22Rv1 (cell line): Measurements from ENCODE around the gene PYROXD2.
A peak's percentile ranks its signal among the peaks of the same experiment; 100 is the strongest.

Experiments
- H3K27ac ChIP-seq: fragments of 450-650 bp; 2 replicates; pipeline ENCODE4 v1.5.1; 2017
- CTCF ChIP-seq: fragments of 450-650 bp; IDR thresholded peaks from 2 replicates; pipeline ENCODE4 v1.5.1; 2017; ENCODE audit warnings: mild to moderate bottlenecking
- ZFX ChIP-seq: fragments of 450-650 bp; IDR thresholded peaks from 2 replicates; pipeline ENCODE4 v1.6.1; 2017; ENCODE audit warnings: antibody characterized with exemption, borderline replicate concordance

The PYROXD2 gene

GRCh38 chr10:98446151-98446660 is 31.2 kb upstream of the PYROXD2 start:
- no peak for TF ChIP-seq CTCF
- no peak for TF ChIP-seq ZFX
- H3K27ac ChIP-seq: peak overlapping the region; percentile 57

DNA sequence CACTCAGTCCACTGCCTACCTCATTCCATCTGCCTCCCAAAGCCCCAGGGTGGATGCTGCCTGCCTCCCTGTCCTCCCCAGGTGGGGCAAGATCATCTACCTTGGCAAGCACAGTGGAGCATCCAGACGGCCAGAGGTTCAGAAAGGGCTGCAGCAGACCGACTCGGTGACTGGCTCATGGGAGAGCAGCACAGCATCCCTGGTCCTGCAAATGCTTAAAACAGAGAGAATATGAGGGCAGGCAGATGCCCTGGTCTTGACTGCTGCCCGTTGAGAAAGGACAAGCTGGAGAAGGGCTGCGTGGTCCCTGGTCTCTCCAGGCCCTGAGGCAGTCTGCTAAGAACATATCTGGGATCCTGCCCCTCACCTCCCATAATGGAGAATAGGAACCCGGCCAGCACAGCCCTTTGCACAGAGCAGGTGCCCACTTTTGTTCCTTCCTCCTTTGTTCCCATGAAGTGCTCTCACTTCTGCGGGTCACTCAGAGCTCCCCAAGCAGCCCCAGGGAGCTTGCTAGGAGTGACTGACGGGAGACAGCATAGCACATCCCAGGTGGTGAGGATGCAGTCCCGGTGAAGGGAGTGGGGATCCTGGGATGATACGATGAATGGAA is 30.3 kb upstream of the PYROXD2 start:
- H3K27ac ChIP-seq: no peak overlapping the region
- TF ChIP-seq CTCF (no peak), ZFX (no peak)

GRCh38 chr10:98444314-98445006 is 29.5 kb upstream of the PYROXD2 start:
- no peak overlapping the region for H3K27ac ChIP-seq

DNA sequence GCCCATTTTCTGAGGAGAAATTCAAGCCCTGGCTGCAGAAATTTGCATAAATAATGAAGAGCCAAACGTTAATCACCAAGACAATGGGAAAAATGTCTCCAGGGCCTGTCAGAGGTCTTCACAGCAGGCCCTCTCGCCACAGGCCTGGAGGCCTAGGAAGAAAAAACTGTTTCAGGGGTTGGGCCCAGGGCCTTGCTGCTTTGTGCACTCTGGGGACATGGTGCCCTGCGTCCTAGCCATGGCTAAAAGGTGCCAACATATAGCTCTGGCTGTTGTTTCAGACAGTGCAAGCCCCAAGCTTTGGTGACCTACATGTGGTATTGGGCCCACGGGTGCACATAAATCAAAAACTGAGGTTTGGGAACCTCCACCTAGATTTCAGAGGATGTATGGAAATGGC is 23.7 kb upstream of the PYROXD2 start:
- H3K27ac ChIP-seq: no peak overlapping the region
- TF ChIP-seq ZFX: no peak
- no peak for TF ChIP-seq CTCF

More at GRCh38 chr10:98444314-98445006, 29.5 kb upstream of the PYROXD2 start:
- TF ChIP-seq CTCF (no peak), ZFX (no peak)

DNA sequence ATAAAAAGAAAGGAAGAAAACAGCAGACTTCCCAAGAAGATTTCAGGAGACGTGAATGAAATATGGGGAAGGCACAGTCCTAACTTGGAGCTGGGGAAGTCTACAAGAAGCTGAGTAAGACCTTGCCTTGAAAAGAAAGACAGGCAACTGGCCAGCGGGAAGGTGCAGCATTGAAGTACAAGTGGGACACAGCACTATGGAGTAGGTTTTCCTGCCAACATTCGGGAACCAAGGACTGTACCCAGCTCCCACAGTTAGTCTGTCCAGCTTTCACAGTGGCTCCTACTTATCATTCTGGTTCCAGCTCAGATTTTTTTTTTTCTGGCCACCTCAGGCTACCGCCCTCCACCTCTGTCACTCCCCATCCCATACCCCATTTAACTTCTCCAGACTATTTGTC is 21.7 kb upstream of the PYROXD2 start:
- no peak overlapping the region for H3K27ac ChIP-seq
- no peak for TF ChIP-seq ZFX
- TF ChIP-seq CTCF: no peak

DNA sequence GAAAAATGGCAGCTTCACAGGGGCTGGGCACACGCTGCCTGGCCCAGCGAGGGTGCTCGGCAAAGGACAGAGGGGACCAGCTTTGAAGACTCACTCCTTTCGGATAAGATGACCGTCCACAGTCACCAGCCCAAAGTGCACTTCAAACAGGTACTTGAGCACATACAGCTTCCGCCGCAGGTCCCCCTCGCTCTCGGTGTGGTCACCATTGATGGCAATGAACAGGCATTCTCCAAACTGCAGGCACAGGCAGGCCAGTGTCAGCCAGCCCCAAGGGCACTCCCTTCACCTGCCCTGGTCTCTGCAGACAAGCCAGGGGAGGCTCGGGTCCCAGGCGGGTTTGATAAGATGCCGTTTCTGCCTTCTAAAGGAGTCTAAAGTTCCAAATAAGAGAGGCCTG is 20.2 kb upstream of the PYROXD2 start:
- no peak for TF ChIP-seq CTCF
- no peak for TF ChIP-seq ZFX
- H3K27ac ChIP-seq: no peak overlapping the region
